HG02852 (cell line): ENCODE measurements around the gene CD58.
"Not testable (repeated sequence)": the region's sequence is repeated elsewhere in the genome, so short reads cannot be mapped to it uniquely, and the experiment has no call there.

Experiments
- ATAC-seq: cut with Tn5 transposase; IDR thresholded peaks from one replicate; pipeline ENCODE4 v1.9.1; 2021; ENCODE audit warnings: mild to moderate bottlenecking, moderate library complexity; ENCODE audit not compliant: unreplicated experiment

Gene CD58

DNA sequence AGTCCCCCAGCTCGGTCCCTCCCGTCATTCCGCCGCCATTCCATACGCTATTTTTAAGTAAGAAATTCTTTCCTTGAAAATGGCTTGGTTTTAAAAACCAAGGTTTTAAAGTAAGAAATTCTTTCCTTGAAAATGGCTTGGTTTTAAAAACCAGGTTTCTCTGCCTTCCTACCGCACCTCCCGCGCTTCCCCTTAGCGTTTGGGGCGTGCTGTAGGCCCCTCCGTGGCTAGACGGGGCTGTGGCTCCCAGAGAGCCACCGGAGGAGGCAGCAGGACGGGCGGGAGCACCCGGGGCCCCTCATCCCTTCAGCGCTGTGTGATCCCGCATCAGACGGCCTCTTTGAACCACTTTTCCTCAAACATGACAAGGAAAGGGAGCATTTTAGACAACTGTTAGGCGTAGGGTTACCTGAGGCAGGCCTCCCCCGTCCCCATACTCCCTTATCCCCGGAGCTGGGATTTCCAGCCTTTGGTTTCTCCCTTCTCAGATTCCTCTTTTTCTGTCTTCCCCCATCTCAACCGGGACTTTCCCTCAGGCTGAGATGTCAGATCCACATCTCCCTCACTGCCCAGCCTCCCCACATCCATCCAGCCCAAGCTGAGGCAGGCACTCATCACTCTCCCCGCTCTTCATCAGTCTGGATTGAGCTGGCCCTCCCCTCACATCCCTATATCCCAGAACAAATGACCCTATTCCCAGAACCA lies 541 bp upstream of the CD58 start:
- no peak for ATAC-seq

DNA sequence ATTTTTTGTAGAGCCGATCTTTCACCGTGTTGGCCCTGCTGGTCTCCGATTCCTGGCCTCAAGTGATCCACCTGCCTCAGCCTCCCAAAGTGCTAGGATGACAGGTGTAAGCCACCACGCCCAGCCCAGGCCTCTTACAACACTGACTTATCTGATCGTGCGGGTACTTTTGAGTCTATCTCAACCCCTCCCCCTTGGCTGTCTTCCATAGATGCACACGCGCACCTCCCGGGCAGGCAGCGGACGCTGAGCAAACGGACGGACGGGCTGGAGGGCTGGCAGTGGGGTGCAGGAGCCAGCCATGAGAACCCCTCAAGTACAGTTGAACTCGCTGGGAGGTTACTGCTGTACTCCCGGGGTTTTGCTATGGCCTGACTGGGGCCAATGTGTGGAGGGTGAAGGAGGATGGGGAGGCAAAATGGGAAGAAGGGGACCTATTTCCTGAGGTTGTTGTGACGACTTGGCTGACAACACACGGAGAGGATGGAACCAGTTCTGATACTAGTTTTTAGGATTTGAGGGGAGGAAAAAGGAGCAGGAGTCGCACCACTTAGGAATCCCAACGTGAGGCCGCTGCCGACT lies 959 bp downstream of the CD58 start:
- no peak for ATAC-seq

DNA sequence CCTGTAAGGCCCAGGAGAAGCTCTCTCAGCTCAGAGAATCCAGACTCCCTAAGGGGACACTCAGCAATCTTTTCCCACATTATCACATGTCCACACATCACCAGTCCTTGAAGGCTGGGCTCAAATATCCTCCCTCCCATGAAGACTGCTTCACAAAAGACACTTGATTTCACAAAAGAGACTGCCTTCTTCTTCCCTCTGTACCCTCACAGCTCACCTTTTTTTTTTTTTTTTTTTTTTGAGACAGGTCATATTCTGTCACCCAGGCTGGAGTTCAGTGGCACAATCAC lies 1.5 kb downstream of the CD58 start:
- ATAC-seq = no peak

DNA sequence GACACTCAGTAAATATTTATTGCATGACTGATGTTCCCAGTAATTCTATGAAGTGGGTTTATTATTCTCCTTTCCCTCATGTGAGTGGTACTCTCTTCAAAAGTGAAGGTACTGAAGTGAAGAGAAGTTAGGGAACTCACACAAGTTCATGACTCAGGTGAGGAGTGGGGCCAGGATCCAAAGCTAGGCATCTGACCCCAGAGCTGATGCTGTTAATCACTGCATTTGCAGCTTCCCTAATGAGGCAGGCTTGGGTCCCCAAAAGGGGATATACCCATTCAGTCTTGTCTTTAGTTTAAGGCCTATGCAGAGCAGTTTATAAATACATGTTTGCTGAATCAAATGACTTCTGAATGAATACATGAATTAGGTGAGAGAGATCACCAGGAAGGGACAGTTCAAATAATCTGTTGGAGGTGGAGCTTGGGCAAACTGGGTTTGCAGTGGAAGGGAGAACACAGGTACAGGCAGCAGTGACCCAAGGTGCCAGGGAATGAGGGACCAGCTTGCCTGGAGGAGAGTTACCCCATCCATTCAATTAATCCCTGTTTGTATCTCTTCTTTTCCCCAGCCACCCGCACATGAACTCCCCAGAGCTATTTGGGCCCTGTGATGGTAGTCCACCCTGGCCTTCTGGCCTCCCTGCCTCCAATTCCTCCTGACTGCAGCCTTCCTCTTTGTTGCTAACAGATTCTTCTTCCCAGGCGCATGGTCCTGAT lies 2.0 kb downstream of the CD58 start:
- ATAC-seq = no peak

DNA sequence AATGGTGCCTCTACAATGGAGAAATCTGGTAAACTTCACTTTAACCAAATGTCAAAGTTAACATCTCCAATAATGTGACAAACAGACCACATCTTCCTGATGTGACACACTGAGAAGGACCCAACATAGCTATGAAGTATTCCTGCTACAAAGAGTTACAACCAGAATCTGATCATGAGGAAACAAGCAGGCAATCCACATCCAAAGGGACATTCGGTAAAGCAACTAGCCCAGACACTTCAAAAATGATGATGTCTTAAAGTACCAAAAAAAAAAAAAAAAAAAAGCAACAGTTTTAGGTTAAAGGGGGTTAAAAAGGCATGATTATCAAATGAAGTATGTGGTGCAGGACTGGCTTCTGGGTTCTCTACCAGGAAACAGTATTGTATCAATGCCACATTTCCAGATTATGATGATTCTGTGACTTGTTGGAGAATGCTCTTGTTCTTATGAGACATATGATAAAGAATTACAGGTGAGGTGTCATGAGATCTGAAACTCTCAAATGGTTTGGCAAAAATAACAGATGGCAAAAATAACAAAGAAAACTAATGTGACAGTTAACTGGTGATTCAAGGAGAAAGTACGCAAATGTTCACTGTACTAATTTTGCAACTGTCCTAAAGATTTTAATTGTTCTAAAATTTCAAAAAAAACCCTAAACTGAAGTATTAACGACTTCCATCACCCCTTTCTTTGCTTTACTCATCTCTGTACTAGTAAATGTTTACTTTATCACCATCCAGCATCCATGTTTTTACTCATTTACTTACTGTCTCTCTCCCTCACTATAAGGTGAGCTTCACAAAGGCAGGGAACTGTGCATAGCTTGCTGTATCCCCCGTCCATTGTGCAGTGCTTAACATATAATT lies 2.8 kb downstream of the CD58 start:
- ATAC-seq = no peak

DNA sequence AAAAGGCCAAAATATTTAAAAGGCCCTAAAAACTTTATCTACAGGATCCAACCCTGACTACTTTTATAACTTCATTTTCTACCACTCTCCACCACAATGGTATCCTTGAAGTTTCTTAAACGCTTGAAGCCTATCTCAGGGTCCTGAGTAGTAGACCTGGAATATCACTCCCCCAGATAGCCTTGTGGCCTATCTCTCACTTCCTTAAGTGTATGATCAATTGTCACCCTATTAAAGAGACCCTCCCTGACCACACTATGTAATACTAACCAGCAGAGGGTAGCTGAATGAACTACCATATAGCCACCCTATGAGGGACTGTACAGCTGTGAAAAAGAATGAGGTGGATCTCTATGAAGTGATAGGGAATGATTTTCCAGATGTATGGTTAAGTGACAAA lies 5.6 kb downstream of the CD58 start:
- ATAC-seq = no peak

DNA sequence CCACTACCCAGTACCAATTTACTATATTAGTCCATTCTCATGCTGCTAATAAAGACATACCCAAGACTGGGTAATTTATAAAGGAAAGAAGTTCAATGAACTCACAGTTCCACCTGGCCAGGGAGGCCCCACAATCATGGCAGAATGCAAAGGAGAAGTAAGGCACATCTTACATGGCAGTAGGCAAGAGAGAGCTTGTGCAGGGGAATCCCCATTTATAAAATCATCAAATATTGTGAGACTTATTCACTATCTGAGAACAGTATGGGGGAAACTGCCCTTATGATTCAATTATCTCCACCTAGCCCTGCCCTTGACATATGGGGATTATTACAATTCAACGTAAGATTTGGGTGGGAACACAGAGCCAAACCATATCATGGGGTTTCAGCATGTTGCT lies 6.4 kb downstream of the CD58 start:
- no peak for ATAC-seq

DNA sequence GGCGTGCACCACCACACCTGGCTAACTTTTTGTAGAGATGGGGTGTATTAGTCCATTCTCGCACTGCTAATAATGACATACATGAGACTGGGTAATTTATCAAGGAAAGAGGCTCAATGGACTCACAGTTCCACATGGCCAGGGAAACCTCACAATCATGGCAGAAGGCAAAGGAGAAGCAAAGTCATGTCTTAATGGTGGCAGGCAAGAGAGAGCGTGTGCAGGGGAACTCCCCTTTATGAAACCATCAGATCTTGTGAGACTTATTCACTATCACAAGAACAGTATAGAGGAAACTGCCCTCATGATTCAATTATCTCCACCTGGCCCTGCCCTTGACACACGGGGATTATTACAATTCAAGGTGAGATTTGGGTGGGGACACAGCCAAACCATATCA lies 8.4 kb downstream of the CD58 start:
- not testable (repeated sequence) for ATAC-seq

DNA sequence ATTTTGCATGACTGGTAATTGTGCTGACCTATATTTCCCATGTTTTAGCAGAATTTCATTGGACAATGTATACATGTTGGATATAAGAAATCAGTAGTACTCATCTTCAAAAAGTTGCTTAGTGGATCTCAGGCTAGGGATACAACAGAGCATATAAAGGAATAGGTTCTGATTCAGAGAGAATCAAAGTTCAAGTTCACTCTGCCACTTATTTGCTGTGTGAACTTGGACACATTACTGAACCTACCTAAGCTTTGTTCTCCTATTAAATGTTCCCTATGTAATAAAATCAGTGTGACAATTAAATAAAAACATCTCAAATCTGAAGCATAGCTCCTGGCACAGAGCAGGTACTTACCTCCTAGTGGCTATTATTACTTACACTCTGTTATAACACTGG lies 9.3 kb downstream of the CD58 start:
- no peak for ATAC-seq

DNA sequence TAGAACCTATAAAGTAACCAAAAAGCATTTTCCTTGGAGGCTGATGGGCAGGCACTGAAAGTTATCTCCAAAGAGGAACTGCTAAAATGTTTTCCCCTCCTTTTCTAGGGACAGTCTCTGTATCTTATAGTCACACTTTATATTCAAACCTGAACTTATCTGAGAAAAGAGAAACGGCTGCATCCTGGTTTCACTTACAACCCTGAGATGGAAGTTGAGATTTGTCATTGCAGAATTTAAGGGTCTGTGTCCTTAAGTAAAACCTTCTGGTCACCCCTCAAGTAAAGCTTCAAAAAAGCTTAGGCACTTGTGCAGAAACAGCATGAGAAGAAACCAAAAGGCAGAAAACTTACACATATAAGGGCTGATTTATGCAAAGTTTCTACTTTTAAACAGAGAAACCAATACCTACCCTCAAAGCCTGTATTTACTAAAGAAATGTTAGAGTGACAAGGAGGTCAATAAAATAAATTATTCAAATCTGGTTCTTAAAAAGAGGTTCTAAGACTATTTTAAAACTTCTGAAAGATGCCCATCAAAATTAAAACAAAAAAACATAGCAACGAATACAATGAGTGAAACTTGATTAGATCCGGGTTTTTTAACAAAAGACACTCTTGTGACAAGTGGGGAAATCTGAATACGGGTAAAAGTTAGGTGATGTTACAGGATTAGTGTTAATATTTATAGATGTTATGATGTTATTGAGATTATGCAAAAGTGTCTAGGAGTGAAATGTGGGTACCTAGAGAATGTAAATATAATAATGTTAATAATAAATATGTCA lies 9.9 kb downstream of the CD58 start:
- ATAC-seq = peak; percentile 26

DNA sequence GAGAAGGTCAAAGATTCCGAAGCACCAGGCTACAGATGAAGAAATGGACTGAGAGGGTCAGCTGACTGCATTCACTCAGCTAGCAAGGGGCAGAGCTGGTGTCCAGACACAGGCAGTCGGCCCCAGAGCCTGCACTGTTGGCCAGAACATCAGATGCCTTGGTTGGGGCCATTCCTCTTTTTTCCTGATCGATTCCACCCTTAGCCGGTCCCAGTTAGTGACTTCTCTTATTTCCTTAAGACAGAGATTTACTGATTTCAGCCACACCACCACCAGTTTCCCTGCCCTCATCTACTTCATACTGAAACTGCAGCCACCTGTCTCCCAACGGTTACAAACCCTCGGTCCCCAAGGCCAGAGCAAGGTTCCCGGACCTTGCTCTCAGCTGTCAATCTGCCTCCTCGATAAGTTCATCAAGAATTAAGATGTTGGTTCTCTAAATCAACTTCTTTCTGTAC lies 11.5 kb downstream of the CD58 start:
- ATAC-seq = peak; percentile 35

DNA sequence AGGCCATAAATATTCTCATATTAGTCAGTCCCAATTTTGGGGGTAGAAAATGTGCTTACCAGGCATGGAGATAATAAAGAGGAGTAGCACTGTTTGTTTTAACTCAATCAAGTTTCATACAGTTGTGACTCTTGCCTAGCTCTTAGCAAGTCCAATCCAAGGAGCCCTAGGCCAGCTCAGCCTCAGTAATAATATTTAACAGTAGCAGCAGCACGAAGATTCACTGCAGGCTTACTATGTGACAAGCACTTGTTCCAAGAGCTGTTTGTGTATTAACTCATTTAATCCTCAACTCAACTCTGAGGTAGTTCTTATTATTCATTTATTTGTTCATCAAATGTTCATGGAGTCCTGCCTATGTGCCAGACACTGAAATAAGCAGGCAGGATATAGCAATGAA lies 12.3 kb downstream of the CD58 start:
- ATAC-seq = no peak

DNA sequence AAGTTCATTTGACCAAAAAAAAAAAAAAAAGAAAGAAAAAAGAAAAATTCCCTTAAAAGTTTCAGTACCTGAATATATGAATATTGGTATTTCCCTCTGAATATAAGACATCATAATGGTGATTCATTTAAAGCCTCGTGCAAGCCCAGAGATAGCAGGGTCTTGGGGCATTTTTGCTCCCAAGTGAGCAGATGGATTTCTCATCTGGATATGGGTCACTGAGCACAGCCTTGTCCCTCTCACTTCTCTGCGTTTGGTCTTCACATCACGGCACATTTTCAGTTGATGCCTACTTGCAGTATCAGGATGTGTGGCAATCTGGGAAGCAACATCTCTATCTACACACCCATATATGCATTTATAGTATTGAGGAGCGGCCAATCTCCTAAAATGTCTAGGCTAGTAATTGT lies 12.7 kb downstream of the CD58 start:
- peak; percentile 34 for ATAC-seq

DNA sequence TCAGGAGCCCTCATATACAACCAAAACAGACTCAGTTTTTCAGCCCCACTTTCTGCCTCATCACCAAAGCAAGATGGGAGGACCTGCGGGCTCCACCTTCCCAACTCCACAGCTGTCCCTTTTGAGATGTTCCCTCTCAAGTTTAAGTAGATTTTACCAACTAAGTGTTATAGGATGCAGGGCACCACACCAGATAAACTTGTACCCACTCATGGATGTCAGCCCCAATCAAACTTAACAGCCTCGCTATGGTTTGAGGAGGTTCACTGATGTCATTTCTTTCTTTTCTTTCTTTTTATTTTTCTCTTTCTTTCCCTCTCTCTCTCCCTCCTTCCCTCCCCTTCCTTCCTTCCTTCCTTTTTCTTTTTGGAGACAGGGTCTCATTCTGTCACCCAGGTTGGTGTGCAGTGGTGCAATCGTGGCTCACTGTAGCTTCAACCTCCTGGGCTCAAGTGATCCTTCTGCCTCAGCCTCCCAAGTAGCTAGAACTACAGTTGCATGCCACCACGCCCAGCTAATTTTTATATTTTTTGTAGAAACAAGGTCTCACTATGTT lies 13.4 kb downstream of the CD58 start:
- ATAC-seq = no peak

DNA sequence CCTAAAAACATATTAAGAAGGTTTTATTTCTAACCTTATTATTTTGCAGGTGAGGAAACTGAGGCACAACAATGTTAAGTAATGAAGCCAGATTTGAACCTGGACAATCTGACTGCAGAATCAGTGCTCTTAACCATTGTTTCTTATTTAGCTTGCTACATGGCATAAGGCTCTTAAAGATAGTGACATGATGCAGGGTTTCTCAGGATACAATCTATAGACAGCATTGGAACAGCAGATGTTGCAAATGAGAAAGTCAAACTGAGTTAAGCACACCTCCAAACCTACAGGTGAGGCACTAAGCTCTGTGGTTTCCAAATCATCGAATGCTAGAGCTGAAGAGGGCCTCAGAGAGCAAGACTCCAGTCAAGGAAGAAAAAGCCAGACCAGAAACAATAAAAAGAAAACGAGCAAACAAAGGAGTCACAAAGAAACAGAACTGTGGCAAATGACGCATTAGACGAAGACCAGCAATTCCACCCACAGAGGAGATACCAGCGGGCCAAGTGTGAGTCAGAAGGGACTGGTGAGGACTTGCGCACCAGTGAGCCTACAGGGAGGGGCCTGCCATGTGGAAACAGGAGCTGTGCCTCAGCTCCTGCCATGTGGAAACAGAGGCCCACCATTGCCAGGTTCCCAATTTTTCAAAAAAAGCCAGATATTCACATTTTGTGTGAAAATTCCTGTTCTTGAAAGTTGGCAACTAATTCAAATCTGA lies 14.4 kb downstream of the CD58 start:
- peak; percentile 63 for ATAC-seq

DNA sequence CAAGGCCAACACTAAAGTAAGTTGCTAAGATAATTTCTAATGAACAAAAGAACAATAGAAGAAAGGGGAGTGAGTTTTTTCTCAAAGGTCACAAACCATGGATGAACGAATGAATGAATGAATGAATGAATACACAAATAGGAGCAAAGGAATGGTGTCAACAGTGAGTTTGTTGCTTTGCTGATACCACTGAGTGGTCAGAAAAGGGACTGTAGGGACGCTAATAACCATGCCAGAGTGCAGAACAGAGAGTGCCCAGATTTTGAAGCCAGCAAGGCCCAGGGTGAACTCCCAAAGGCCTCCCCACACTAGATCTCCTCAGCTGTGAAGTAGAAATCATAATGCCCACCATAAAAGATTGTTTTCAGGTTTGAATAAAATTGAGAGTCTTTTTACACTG lies 15.9 kb downstream of the CD58 start:
- ATAC-seq = no peak

DNA sequence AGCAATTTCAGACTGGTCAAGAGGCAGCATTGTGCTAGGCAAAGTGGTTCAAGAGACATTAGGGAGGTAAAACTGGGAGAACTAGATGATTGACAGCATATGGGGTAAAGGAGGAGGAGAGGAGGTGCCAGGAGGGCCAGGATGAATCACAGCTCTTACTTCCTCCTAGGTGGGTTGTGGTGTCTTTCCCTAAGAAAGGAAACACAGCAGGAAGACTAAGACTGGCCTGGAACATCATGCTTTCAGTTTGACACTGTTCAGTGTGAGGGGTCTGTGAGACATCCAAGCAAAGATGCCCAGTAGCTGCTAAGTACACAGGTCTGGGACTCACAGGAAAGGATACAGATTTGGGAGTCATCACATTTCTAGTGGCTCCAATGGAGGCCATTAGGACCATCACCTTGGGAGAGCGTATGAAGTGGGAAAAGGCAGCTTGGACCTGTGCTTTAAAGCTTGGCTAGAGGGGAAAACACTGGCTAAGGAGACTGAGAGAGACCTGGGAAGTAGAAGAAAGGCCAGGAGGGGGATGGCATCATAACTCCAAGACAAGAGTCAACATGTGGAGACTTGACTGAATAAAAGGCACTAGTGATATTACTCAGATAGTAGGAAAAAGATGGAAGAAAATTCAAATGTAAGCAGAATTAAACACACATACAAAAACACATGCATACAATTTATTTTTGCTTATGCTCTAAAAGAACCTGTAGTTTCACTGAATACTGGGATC lies 17.3 kb downstream of the CD58 start:
- no peak for ATAC-seq

DNA sequence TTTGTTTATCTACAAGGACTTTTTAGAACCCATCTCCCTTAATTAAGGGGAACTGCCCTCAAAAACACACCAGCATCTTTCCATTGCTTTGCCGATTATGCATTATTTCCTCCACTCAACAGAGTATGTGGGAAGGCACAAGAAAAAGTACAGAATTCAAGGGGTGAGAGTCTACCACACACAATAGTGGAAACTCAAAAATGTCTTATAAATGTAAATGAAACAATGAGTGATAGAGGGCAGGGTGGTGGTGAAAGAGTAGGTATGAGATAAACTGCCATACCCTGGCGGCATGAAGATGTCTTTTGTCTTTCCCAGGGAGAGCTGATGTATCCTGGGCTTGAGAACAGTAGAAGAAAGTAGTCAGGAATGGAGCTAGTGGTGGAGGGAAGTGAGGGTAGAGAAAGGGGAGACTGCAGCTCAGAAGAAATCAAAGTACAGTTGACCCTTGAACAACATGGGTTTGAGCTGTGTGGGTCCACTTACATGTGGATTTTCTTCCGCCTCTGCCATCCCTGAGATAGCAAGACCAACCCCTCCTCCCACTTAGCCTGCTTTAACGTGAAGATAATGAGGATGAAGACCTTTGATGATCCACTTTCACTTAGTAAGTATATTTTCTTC lies 24.4 kb downstream of the CD58 start:
- no peak for ATAC-seq

DNA sequence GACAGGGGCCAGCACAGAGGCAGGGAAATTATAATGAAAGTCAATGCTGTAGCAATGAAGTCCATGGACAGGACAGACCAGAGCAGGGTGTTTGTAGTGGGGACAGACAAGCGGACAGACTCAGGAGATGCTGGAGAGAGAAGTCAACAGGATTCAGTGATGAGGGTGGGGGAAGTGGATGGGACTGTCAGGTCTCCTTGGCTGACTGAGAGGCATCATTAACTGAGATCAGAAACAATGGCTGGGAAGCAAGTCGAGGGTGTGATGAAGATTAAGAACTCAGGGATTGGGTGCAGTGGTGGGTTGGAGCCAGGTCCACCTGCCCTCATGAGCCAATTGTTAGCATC lies 25.5 kb downstream of the CD58 start:
- ATAC-seq = no peak
